A549 (cell line): ENCODE data around the gene GINS1.

ENCODE experiments used
- CHD2 ChIP-seq: fragments of 150-350 bp; IDR thresholded peaks from 2 replicates; pipeline ENCODE4 v1.6.1; 2014; ENCODE audit warnings: low read length; ENCODE audit not compliant: partially characterized antibody
- CHD4 ChIP-seq: fragments of 200-600 bp; sonication (generic); IDR thresholded peaks from 2 replicates; pipeline ENCODE4 v1.6.1; 2016; ENCODE audit warnings: antibody characterized with exemption, mild to moderate bottlenecking, borderline replicate concordance
- CTCF ChIP-seq: fragments of >200 bp; sonication (Bioruptor Twin); formaldehyde crosslinking; IDR thresholded peaks from 3 replicates; pipeline ENCODE4 v1.5.1; 2016
- HMGXB4 ChIP-seq: fragments of 250-450 bp; sonication (Bioruptor Pico); IDR thresholded peaks from 2 replicates; pipeline ENCODE4 v1.5.0; 2021; ENCODE audit warnings: mild to moderate bottlenecking, moderate library complexity, borderline replicate concordance
- RAD21 ChIP-seq, 2 experiments: fragments of >200 bp in 1 of 2; sonication (Bioruptor Twin) in 1 of 2; formaldehyde crosslinking in 1 of 2; IDR thresholded peaks in 1 of 2; conservative IDR thresholded peaks in 1 of 2; 2 replicates in 1 of 2; 3 replicates in 1 of 2; pipeline ENCODE4 v1.6.1; 2012 to 2018; ENCODE audit warnings: inconsistent platforms in 1 of 2
- SMC3 ChIP-seq: fragments of >200 bp; sonication (Bioruptor Twin); formaldehyde crosslinking; IDR thresholded peaks from 3 replicates; pipeline ENCODE4 v1.6.1; 2018; ENCODE audit warnings: inconsistent platforms
- ZFP36 ChIP-seq: fragments of 450-650 bp; IDR thresholded peaks from 2 replicates; pipeline ENCODE4 v1.6.1; 2014; ENCODE audit warnings: borderline replicate concordance; ENCODE audit not compliant: partially characterized antibody

GRCh38 chr20:25484911-25485511 is 77.5 kb downstream of the GINS1 start:
- no peak for TF ChIP-seq RAD21 (conservative IDR thresholded peaks at IDR 0.05 in 1 of 2, IDR thresholded peaks at IDR 0.05 in 1 of 2)
- no peak for TF ChIP-seq HMGXB4
- TF ChIP-seq CHD4: no peak
- no peak for TF ChIP-seq CTCF
- TF ChIP-seq ZFP36: no peak
- no peak for TF ChIP-seq CHD2
- TF ChIP-seq SMC3: no peak
